GM18507 (cell line): Measurements from ENCODE around the gene ALKBH5.

Source experiments
- DNase-seq: peaks from one replicate; pipeline ENCODE4 v3.0.0; 2011; ENCODE audit warnings: low read depth; ENCODE audit not compliant: insufficient read length; ENCODE audit errors: extremely low spot score
- FAIRE-seq: peaks from 2 replicates; lab custom pipeline; 2011; peaks lifted over from hg19 to GRCh38; lab: Jason Lieb, UNC

Gene ALKBH5

GRCh38 chr17:18253947-18254821 is 70.6 kb downstream of the ALKBH5 start:
- FAIRE-seq (no peak), DNase-seq (no peak)

GRCh38 chr17:18254888-18255649 is 71.4 kb downstream of the ALKBH5 start:
- FAIRE-seq (no peak), DNase-seq (no peak)

- no peak for FAIRE-seq
- DNase-seq = no peak
These were observed 72.7 kb downstream of the ALKBH5 start for GRCh38 chr17:18256351-18256750.

GRCh38 chr17:18256776-18257175 is 73.1 kb downstream of the ALKBH5 start:
- DNase-seq = no peak
- FAIRE-seq = no peak

GRCh38 chr17:18257268-18257981 is 73.8 kb downstream of the ALKBH5 start:
- FAIRE-seq = no peak
- no peak for DNase-seq

GRCh38 chr17:18257982-18258355 is 74.3 kb downstream of the ALKBH5 start:
- FAIRE-seq = peak; percentile 76
- no peak for DNase-seq

- DNase-seq = no peak
- FAIRE-seq = peak; percentile 74
These were observed 74.9 kb downstream of the ALKBH5 start, which contains the start of gene FLII for GRCh38 chr17:18258356-18259038. FLII (minus strand) TSS chr17:18258738; CDS start chr17:18258690, 48 bp downstream.
